ENCODE results near the gene VPS26B.
A peak's percentile ranks its signal among the peaks of the same experiment; 100 is the strongest.

Gene VPS26B

DNA sequence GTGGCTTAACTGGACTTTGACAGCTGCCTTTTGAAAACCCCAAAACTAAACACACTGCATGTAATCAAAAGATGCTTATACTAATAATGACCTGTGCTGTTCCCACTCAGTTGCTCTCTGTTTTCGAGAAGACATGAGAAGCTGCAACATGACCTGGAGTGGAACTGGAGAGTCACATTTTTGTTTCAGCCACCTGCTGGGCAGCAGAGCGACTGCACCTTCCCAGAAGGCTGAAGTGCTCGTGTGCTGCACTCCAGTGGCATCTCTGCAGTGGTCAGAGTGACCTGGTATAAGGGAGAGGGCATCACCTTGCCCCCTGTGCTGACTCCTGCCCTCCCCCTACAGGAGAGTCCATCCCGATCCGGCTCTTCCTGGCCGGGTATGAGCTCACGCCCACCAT lies 20.1 kb downstream of the VPS26B start:
- H3K36me3 ChIP-seq (ENCODE audit: control insufficient read depth, insufficient read depth, low read length): peaks cover 72% of the 10 kb centered on the region
- H3K9me3 ChIP-seq (ENCODE audit: control insufficient read depth, low read length): no peaks in the 10 kb centered on the region
- DNase-seq: no peak
- no peak overlapping the region for H3K4me3 ChIP-seq (ENCODE audit: insufficient read depth, low read depth, low read length, poor library complexity, severe bottlenecking)
- no peaks in the 10 kb centered on the region for H3K4me1 ChIP-seq (ENCODE audit: control insufficient read depth, insufficient read depth, low read length, poor library complexity, severe bottlenecking)
- no peak overlapping the region for H3K27ac ChIP-seq (ENCODE audit: insufficient read depth, low read length, poor library complexity, severe bottlenecking)
- no peaks in the 10 kb centered on the region for H3K27me3 ChIP-seq (replicated peaks; ENCODE audit: control insufficient read depth, insufficient read depth, low read length, poor library complexity, severe bottlenecking)

GRCh38 chr11:134245434-134245833 lies 21.0 kb downstream of the VPS26B start:
- no peak for DNase-seq
- Histone ChIP-seq H3K4me1 (ENCODE audit: control insufficient read depth, insufficient read depth, low read length, poor library complexity, severe bottlenecking) (no peaks in the 10 kb centered on the region), H3K27me3 (replicated peaks; ENCODE audit: control insufficient read depth, insufficient read depth, low read length, poor library complexity, severe bottlenecking) (no peaks in the 10 kb centered on the region), H3K9me3 (ENCODE audit: control insufficient read depth, low read length) (no peaks in the 10 kb centered on the region), H3K27ac (ENCODE audit: insufficient read depth, low read length, poor library complexity, severe bottlenecking) (no peak overlapping the region), H3K4me3 (ENCODE audit: insufficient read depth, low read depth, low read length, poor library complexity, severe bottlenecking) (no peak overlapping the region), H3K36me3 (ENCODE audit: control insufficient read depth, insufficient read depth, low read length) (peaks cover 75% of the 10 kb centered on the region)

- no peak overlapping the region for H3K27ac ChIP-seq (ENCODE audit: insufficient read depth, low read length, poor library complexity, severe bottlenecking)
- H3K36me3 ChIP-seq (ENCODE audit: control insufficient read depth, insufficient read depth, low read length): peaks cover 73% of the 10 kb centered on the region
- DNase-seq: no peak
- no peaks in the 10 kb centered on the region for H3K27me3 ChIP-seq (replicated peaks; ENCODE audit: control insufficient read depth, insufficient read depth, low read length, poor library complexity, severe bottlenecking)
- no peaks in the 10 kb centered on the region for H3K4me1 ChIP-seq (ENCODE audit: control insufficient read depth, insufficient read depth, low read length, poor library complexity, severe bottlenecking)
- H3K4me3 ChIP-seq (ENCODE audit: insufficient read depth, low read depth, low read length, poor library complexity, severe bottlenecking): no peak overlapping the region
- H3K9me3 ChIP-seq (ENCODE audit: control insufficient read depth, low read length): no peaks in the 10 kb centered on the region
These were observed 21.6 kb downstream of the VPS26B start for GRCh38 chr11:134246100-134246499.

- Histone ChIP-seq H3K36me3 (ENCODE audit: control insufficient read depth, insufficient read depth, low read length) (peaks cover 67% of the 10 kb centered on the region), H3K27ac (ENCODE audit: insufficient read depth, low read length, poor library complexity, severe bottlenecking) (no peak overlapping the region), H3K4me3 (ENCODE audit: insufficient read depth, low read depth, low read length, poor library complexity, severe bottlenecking) (no peak overlapping the region), H3K27me3 (replicated peaks; ENCODE audit: control insufficient read depth, insufficient read depth, low read length, poor library complexity, severe bottlenecking) (no peaks in the 10 kb centered on the region), H3K4me1 (ENCODE audit: control insufficient read depth, insufficient read depth, low read length, poor library complexity, severe bottlenecking) (no peaks in the 10 kb centered on the region), H3K9me3 (ENCODE audit: control insufficient read depth, low read length) (no peaks in the 10 kb centered on the region)
- no peak for DNase-seq
These were observed 22.2 kb downstream of the VPS26B start for GRCh38 chr11:134246678-134247077.

- Histone ChIP-seq H3K9me3 (ENCODE audit: control insufficient read depth, low read length) (no peaks in the 10 kb centered on the region), H3K27me3 (replicated peaks; ENCODE audit: control insufficient read depth, insufficient read depth, low read length, poor library complexity, severe bottlenecking) (no peaks in the 10 kb centered on the region), H3K36me3 (ENCODE audit: control insufficient read depth, insufficient read depth, low read length) (peaks cover 54% of the 10 kb centered on the region), H3K4me1 (ENCODE audit: control insufficient read depth, insufficient read depth, low read length, poor library complexity, severe bottlenecking) (peaks cover 11% of the 10 kb centered on the region), H3K27ac (ENCODE audit: insufficient read depth, low read length, poor library complexity, severe bottlenecking) (no peak overlapping the region), H3K4me3 (ENCODE audit: insufficient read depth, low read depth, low read length, poor library complexity, severe bottlenecking) (no peak overlapping the region)
- DNase-seq: no peak
These were observed 24.5 kb downstream of the VPS26B start for GRCh38 chr11:134248910-134249480.

DNA sequence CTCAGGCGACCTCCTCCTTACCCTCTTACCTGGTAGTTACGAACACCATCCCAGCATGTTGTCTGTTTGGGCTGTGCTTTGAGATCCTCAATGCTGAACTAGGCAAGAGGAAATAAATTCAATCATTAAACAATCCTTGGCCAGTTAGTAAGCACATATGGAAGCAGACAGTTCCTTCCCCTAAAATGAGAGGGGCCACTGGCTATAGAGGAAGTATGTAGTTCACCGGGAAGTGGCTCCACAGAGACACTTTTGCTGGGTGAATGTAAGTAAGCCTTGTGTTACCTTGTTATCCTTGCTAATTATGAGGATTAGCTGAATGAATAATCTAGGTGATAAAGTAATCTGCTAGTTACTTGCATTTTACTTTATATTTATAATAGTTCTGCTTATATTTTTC lies 25.8 kb downstream of the VPS26B start:
- H3K4me3 ChIP-seq (ENCODE audit: insufficient read depth, low read depth, low read length, poor library complexity, severe bottlenecking): no peak overlapping the region
- H3K27me3 ChIP-seq (replicated peaks; ENCODE audit: control insufficient read depth, insufficient read depth, low read length, poor library complexity, severe bottlenecking): no peaks in the 10 kb centered on the region
- peaks cover 43% of the 10 kb centered on the region for H3K36me3 ChIP-seq (ENCODE audit: control insufficient read depth, insufficient read depth, low read length)
- H3K9me3 ChIP-seq (ENCODE audit: control insufficient read depth, low read length): no peaks in the 10 kb centered on the region
- no peak for DNase-seq
- peaks cover 13% of the 10 kb centered on the region for H3K4me1 ChIP-seq (ENCODE audit: control insufficient read depth, insufficient read depth, low read length, poor library complexity, severe bottlenecking)
- H3K27ac ChIP-seq (ENCODE audit: insufficient read depth, low read length, poor library complexity, severe bottlenecking): no peak overlapping the region

DNA sequence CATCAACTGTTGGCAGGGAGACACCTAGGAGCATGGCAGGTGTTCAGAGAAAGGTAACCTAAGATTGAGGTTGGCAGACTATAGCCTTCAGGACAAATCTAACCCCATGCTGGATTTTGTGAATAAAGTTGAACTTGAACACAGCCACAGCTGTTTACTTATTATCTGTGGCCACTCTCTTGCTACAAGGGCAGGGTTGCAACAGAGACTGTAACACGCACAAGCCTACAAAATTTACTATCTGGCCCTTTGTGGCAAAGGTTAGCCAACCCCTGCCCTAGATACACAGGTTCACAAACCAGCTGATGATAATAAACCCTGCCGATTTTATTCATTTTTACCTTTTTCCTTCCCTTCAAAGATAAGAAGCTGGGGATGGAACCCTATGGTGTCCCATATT lies 26.2 kb downstream of the VPS26B start:
- Histone ChIP-seq H3K27me3 (replicated peaks; ENCODE audit: control insufficient read depth, insufficient read depth, low read length, poor library complexity, severe bottlenecking) (no peaks in the 10 kb centered on the region), H3K4me3 (ENCODE audit: insufficient read depth, low read depth, low read length, poor library complexity, severe bottlenecking) (no peak overlapping the region), H3K27ac (ENCODE audit: insufficient read depth, low read length, poor library complexity, severe bottlenecking) (no peak overlapping the region), H3K4me1 (ENCODE audit: control insufficient read depth, insufficient read depth, low read length, poor library complexity, severe bottlenecking) (peaks cover 13% of the 10 kb centered on the region), H3K36me3 (ENCODE audit: control insufficient read depth, insufficient read depth, low read length) (peaks cover 40% of the 10 kb centered on the region), H3K9me3 (ENCODE audit: control insufficient read depth, low read length) (no peaks in the 10 kb centered on the region)
- no peak for DNase-seq

DNA sequence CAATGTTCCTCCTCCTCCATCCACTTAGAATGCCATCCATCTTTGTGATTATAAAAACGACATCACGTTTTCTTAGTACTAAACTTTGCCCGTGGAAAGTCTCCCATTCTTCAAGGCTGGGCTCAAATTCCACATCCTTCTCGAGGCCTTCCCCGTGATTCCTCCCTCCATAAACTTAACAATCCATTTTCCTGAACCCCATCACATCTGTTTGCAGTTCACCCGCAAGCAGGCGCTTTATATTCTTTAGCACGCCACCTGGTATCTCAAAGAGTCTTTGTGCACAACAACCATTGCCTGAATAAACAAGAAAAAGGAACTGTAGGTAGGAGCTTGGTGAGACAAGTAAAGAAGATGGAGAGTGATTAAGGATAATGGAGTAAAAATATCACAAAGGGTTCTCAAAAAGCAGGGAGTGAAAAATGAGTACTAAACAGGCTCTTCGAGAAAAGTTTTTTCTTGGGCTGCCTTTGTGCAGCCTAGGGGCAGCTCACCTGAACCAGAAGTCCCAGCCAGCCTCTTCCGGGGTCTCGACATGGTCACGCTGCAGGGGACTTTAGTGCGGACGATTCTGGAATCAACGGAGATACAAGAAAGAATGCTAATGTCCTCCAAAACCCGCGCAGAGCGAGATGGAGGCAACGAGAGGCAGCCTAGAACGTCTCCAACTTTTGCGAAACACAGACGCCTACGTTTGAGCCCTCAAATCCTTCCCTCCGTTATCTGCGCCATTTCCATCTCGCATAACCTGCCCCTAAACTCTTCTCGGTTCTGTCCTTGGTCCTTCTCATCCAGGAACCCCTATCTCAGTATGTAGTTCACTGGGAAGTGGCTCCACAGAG lies 28.1 kb downstream of the VPS26B start:
- H3K9me3 ChIP-seq (ENCODE audit: control insufficient read depth, low read length): no peaks in the 10 kb centered on the region
- H3K36me3 ChIP-seq (ENCODE audit: control insufficient read depth, insufficient read depth, low read length): peaks cover 30% of the 10 kb centered on the region
- peak overlapping the region; percentile 29 for H3K27ac ChIP-seq (ENCODE audit: insufficient read depth, low read length, poor library complexity, severe bottlenecking)
- H3K27me3 ChIP-seq (replicated peaks; ENCODE audit: control insufficient read depth, insufficient read depth, low read length, poor library complexity, severe bottlenecking): no peaks in the 10 kb centered on the region
- H3K4me3 ChIP-seq (ENCODE audit: insufficient read depth, low read depth, low read length, poor library complexity, severe bottlenecking): peak overlapping the region; percentile 70
- H3K4me1 ChIP-seq (ENCODE audit: control insufficient read depth, insufficient read depth, low read length, poor library complexity, severe bottlenecking): peaks cover 13% of the 10 kb centered on the region
- DNase-seq: no peak

DNA sequence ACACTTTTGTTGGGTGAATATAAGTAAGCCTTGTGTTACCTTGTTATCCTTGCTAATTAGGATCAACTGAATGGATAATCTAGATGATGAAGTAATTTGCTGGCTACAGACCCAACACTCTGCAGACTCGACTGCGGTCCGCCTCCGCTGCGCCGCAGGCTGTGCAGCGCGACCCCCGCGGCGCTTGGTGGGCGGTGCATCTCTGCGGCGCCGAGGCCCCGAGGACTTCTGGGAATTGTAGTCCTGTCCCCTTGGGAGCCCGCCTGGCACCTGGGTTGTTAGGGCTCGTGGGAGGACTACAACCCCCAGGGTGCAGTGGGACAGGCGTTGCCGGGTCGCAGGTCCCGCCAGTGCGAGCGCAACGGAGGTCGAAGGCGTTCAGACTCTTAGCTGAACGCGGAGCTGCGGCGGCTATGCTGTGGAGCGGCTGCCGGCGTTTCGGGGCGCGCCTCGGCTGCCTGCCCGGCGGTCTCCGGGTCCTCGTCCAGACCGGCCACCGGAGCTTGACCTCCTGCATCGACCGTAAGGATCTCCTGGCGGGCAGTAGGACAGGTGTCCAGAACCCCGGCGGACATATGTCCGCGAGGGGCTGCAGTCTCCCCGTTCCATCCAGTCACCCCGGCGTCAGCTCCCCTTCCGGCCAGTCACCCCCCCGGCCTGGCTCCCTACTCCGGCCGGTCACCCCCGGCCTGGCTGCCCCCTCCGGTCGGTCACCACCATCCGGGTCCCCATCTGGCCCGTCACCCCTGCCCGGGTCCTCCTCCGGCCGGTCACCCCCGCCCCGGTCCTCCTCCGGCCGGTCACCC lies 28.9 kb downstream of the VPS26B start, which contains the start of the genes ACAD8 and THYN1:
ACAD8 (plus strand) TSS at position 381 of the 806 bp plus-strand sequence; CDS start at position 414, 33 bp downstream.
THYN1 (minus strand) TSS at position 165 of the 806 bp plus-strand sequence. CDS start 470 bp downstream, outside the sequence.
- peak within 1 kb of the TSS; percentile 58 for H3K27ac ChIP-seq (ENCODE audit: insufficient read depth, low read length, poor library complexity, severe bottlenecking)

More for the DNA sequence above, 28.9 kb downstream of the VPS26B start, which contains the start of the genes ACAD8 and THYN1:
- no peaks in the 10 kb centered on the region for H3K9me3 ChIP-seq (ENCODE audit: control insufficient read depth, low read length)
- H3K4me1 ChIP-seq (ENCODE audit: control insufficient read depth, insufficient read depth, low read length, poor library complexity, severe bottlenecking): peaks cover 13% of the 10 kb centered on the region
- DNase-seq: peak; percentile 88 to 94 (median 93)
- H3K27me3 ChIP-seq (replicated peaks; ENCODE audit: control insufficient read depth, insufficient read depth, low read length, poor library complexity, severe bottlenecking): no peaks in the 10 kb centered on the region
- H3K4me3 ChIP-seq (ENCODE audit: insufficient read depth, low read depth, low read length, poor library complexity, severe bottlenecking): peak within 1 kb of the TSS; percentile 70
- peaks cover 24% of the 10 kb centered on the region for H3K36me3 ChIP-seq (ENCODE audit: control insufficient read depth, insufficient read depth, low read length)

Data from effector memory CD4-positive, alpha-beta T cell (primary cell).